Erythroblast (primary cell): ENCODE results near the gene RPS6KB2.

Experiments
- GATA1 ChIP-seq: IDR thresholded peaks from 2 replicates; pipeline ENCODE4 v1.6.1; 2011; ENCODE audit warnings: low read depth, mild to moderate bottlenecking, control low read depth, low read length, moderate library complexity
- POLR2A ChIP-seq: IDR thresholded peaks from 2 replicates; pipeline ENCODE4 v1.6.1; 2011; ENCODE audit warnings: mild to moderate bottlenecking, low read length

- no peak for TF ChIP-seq POLR2A
- TF ChIP-seq GATA1 = no peak
These were observed 19.7 kb upstream of the RPS6KB2 start for GRCh38 chr11:67408437-67409200.
